HG03025 (cell line): Measurements from ENCODE around the gene ZBTB20.

Source experiments
- ATAC-seq: cut with Tn5 transposase; IDR thresholded peaks from one replicate; pipeline ENCODE4 v1.9.1; 2021; ENCODE audit warnings: mild to moderate bottlenecking, moderate library complexity; ENCODE audit not compliant: unreplicated experiment, low FRiP score

ZBTB20 gene

GRCh38 chr3:114332342-114333179, 814.5 kb downstream of the ZBTB20 start:
- no peak for ATAC-seq

GRCh38 chr3:114331710-114332109, 815.4 kb downstream of the ZBTB20 start:
- ATAC-seq: no peak

- no peak for ATAC-seq
Measured at GRCh38 chr3:114331007-114331406, 816.1 kb downstream of the ZBTB20 start.

- no peak for ATAC-seq
Measured at GRCh38 chr3:114329823-114330222, 817.3 kb downstream of the ZBTB20 start.

- ATAC-seq: no peak
Measured at GRCh38 chr3:114328345-114328744, 818.7 kb downstream of the ZBTB20 start.

- no peak for ATAC-seq
Measured at GRCh38 chr3:114327665-114328064, 819.4 kb downstream of the ZBTB20 start.

GRCh38 chr3:114323546-114324254, 823.4 kb downstream of the ZBTB20 start:
- no peak for ATAC-seq

GRCh38 chr3:114320246-114320645, 826.8 kb downstream of the ZBTB20 start:
- ATAC-seq: no peak

GRCh38 chr3:114319453-114319852, 827.6 kb downstream of the ZBTB20 start:
- no peak for ATAC-seq

GRCh38 chr3:114318295-114318694, 828.8 kb downstream of the ZBTB20 start:
- ATAC-seq: no peak

- no peak for ATAC-seq
Measured at GRCh38 chr3:114314282-114314681, 832.8 kb downstream of the ZBTB20 start.

GRCh38 chr3:114313426-114313825, 833.7 kb downstream of the ZBTB20 start:
- ATAC-seq: no peak

- ATAC-seq: no peak
Measured at GRCh38 chr3:114310695-114311094, 836.4 kb downstream of the ZBTB20 start.

GRCh38 chr3:114308830-114309229, 838.3 kb downstream of the ZBTB20 start:
- ATAC-seq: peak; percentile 79

GRCh38 chr3:114308377-114308776, 838.7 kb downstream of the ZBTB20 start:
- ATAC-seq: no peak

GRCh38 chr3:114307832-114308231, 839.3 kb downstream of the ZBTB20 start:
- ATAC-seq: no peak

GRCh38 chr3:114307222-114307830, 839.8 kb downstream of the ZBTB20 start:
- ATAC-seq: peak; percentile 81

GRCh38 chr3:114299941-114300624, 847.0 kb downstream of the ZBTB20 start:
- no peak for ATAC-seq

GRCh38 chr3:114299421-114299820, 847.7 kb downstream of the ZBTB20 start:
- ATAC-seq: no peak

- ATAC-seq: no peak
Measured at GRCh38 chr3:114295946-114296345, 851.1 kb downstream of the ZBTB20 start.
